GM21515 (cell line): ENCODE results near the gene NRXN3.

Experiments used
- ATAC-seq: cut with Tn5 transposase; IDR thresholded peaks from one replicate; pipeline ENCODE4 v1.9.1; 2021; ENCODE audit not compliant: unreplicated experiment

The NRXN3 gene

GRCh38 chr14:78627114-78627513 lies 456.9 kb downstream of the NRXN3 start:
- no peak for ATAC-seq

DNA sequence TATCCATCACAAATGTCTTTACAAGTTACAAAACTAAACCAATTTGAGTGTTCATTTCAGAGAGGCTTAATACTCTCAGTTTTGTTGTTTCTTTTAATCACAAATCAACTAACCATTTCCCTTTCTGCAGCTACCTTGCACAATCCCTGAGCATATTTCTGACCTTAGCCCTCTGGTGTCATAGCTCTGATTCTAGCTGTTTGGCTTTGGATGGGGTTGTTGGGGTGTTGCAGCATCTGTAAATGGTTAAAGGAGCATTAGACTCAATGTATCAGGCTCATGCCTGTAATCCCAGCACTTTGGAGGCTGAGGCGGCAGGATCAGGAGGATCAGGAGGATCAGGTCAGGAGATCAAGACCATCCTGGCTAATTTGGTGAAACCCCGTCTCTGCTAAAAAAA lies 461.4 kb downstream of the NRXN3 start:
- ATAC-seq = no peak

DNA sequence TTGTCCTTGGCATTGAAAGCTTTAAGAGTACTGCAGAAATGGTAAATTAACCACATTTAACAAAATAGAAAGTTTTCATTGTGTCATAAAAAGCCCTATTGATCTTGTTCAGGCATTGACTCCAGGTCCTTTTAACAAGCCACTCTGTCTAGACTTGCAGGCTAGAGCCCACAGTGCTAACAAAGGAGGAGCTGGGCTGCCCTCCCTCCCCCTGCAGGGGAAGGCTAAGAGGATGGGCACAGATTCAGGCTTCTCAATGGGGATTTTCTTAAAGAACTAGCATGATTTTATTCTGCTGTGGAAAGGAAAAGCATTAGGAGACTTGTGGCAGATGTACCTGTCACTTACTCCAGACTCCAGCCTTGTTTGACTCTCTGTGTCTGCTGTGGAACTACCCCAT lies 463.6 kb downstream of the NRXN3 start:
- no peak for ATAC-seq

- no peak for ATAC-seq
Measured at GRCh38 chr14:78637489-78637888, 467.3 kb downstream of the NRXN3 start.

DNA sequence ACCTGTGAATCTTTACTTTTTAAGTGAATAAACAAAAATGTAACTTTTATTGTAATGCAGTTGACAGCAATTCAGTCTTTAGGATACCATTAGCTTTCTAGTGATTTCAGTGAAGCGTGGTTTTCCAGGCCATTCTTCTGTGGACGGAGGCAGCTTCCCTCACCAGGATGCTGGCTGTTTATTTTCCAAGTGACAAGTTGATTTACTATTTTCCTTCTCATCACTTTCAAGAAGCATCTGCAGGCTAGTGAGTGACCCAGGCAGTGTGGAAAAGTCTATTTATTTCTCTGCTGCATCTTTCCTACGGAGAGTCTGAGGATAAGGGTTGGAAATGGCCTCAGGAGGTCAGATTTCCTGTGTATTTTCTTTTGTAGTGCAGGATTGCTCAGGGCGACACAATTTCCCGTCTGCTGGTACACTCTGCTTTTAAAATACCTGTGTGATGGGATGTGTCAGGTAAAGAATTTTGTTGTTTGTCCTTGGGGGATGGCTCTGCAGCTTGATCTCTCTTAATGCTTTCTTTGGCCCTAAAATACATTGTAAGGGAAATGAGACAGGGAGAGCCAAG lies 467.8 kb downstream of the NRXN3 start:
- ATAC-seq = no peak

DNA sequence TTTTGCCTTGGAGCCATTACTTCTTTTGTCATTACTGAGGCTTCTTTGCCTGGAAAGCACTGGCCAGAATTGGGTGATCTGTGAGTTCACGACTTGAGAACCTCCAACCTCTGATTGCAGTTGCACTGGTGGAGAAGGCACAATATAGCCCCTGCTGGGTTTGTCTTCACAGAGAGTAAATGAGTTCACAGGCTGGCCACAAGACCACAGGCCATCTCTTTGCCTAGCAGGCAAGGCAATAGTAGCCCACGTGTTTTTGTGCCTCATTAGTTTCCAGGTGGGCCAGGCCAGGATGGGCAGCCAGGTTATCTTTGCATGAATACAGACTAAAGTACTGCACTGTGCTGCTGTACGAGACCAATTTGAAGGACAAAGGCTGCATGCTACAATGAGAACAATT lies 468.8 kb downstream of the NRXN3 start:
- no peak for ATAC-seq

GRCh38 chr14:78644824-78645559 lies 474.8 kb downstream of the NRXN3 start:
- ATAC-seq = no peak

DNA sequence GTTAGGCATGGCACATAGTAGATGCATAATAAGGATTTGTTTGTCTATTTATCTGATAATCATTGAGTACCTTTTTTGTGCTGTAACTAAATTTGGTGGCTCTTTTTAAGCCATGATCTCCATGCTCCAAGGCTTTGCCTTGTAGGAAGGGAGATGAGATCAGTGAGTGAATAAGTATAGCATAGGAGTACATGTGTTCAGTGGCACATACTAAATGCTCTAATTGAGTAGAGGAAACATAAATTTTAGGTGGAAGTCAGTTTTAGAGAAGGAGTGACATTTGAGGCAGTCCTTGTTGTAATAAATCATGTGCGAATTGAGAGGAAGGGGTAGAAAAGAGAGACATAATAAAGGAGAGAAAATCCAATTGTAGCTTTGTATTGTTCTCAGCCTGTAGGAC lies 482.6 kb downstream of the NRXN3 start:
- no peak for ATAC-seq

DNA sequence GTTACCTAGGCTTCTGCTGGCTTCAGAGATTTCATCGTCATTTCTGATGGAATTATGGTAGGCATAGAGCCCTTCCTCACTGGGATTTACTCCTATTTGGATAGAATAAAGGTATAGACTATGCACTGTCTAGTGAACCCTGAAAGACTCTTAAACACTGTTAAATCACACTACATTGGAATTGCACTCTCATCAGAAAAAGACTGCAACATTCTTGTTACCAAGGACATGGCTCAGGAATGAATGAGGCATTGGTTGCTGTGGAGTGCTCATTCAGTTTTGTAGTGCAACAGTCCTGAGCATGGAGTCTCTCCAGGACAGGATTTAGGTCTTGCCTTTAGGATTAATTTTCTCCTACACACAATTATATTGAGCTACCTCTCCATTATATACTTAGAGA lies 483.0 kb downstream of the NRXN3 start:
- ATAC-seq = no peak

DNA sequence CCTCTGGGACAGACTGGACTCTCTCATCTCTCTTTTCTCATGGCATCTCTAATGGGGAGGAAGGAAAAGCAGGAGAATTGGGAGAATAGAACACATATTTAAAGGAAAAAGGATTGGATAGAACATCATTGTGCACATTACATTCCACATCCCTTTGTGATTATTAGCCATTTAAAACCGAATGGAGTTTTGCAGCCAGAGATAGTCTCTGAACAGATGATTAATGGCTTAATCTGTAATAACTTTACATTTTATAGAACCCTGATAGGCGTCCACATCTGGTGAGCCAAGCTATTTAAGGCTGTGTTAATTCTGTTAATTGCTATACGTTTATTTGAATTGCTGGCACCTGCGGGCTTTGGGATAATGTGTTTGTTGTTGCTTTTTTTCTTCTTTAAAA lies 487.3 kb downstream of the NRXN3 start:
- no peak for ATAC-seq

DNA sequence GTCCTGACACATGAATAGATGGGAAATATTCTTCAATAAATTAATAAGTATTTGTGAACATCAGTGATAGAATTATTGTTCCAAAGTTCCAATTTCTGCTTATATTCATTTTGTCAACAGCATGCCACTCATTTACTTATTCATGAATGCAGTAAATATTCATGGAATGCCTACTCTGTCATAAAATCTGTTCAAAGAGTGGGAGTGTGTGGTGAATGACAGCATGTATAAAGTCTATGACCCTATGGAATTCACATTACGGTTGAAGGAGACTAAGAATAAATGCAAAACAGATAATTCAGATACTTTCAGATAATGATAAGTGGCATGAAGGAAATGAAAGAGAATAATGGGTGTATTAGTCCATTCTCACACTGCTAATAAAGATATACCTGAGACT lies 494.7 kb downstream of the NRXN3 start:
- no peak for ATAC-seq

GRCh38 chr14:78666336-78667056 lies 496.3 kb downstream of the NRXN3 start:
- ATAC-seq = no peak

- ATAC-seq = no peak
Measured at GRCh38 chr14:78667141-78667540, 497.0 kb downstream of the NRXN3 start.

GRCh38 chr14:78673845-78674244 lies 503.7 kb downstream of the NRXN3 start:
- no peak for ATAC-seq

DNA sequence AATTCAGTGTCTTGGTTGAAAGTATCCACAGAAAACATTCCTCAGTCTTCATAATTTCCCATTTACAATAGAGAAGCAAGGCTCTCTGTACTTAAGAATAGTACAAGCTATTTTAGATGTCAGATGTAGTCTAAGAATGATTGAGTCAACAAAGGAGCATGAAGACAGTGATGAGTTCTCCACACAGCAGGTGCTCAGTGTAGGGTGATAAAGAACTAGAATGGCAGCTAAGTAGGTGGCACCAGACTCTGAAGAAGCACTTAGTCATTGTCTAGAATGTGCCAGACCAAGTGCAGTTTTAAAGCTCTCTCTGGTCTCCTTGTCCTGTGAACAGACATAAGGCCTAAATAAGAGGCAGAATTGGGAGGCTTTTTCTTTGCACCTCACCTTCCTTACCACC lies 504.6 kb downstream of the NRXN3 start:
- ATAC-seq = no peak

DNA sequence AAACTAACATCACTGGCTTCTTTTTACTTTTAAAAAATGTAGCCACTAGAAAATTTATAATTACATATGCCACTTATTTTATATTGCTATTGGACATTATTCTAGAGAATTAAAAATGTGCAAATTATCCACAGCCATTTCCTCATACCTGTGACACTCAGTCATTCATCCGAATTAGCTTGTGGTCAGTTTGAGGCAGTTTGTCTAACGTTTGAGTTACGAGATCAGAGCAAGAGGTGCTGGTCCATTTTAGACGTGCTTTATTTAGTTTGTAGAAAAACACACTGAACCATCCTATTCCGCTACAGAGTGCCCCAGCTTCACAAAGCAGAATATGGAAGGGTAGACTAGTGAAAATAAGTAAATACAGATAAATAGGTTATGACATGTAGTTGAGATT lies 513.0 kb downstream of the NRXN3 start:
- no peak for ATAC-seq

DNA sequence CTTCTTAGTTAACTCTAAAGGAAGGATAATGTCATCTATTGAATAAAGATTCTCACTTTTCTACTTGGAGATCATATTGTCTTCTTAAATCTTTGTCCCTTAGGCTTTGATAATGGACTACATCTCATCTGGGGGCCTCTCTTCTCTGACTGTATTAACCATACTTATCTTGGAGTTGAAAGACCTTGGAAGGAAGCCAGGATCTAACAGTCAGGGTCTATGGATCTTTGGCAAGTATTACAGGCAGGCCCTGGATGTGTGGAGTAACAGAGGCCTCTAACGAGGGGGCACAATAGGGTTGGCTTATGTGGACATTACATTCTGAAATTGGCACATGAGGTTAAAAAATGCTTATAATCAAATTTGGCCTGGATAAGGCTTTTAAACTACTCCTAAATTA lies 513.8 kb downstream of the NRXN3 start:
- no peak for ATAC-seq

DNA sequence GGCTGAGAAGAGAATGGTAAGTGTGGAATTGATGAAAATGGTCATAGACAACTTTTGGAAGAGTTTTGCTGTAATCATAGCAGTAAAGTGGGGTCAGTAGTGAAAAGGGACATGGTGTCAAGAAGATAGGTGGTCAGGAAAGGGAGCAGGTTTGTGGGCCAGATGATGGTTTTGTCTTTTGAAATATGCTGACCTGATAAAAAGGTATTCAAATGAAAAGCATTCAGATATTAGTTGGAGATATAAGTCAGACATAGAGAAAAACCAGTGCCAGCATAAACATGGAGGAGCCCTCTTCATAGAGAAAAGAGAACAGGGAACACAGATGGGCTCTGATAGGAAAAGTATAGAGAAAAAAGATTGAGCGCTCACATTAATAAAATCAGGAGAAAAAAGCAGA lies 518.3 kb downstream of the NRXN3 start:
- no peak for ATAC-seq

- ATAC-seq = no peak
Measured at GRCh38 chr14:78690836-78691235, 520.7 kb downstream of the NRXN3 start.

GRCh38 chr14:78697341-78697740 lies 527.2 kb downstream of the NRXN3 start:
- no peak for ATAC-seq

DNA sequence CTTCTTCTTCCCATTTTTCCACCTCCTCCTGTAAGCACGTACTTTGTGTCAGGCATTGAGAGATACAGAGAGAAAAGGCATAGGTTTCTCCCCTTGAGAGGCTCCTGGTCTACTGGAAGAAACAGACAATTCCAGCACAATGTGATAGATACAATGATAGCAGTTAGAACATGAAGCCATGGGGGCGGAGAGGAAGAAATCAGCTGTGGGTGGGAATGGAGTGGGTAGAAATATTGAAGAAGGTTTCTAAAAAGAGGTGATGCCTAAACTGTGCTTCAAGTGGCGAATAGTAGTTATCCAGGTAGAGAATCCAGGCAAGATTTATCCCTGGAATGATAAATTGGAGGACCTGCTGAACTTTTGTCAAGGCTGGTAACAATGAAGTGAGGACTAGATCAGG lies 528.8 kb downstream of the NRXN3 start:
- no peak for ATAC-seq

GRCh38 chr14:78700236-78700635 lies 530.1 kb downstream of the NRXN3 start:
- no peak for ATAC-seq
